GM19395 (cell line): Measurements from ENCODE around the gene MPPED2.

Experiments
- ATAC-seq: cut with Tn5 transposase; IDR thresholded peaks from one replicate; pipeline ENCODE4 v1.9.1; 2021; ENCODE audit warnings: mild to moderate bottlenecking, moderate library complexity; ENCODE audit not compliant: unreplicated experiment

Gene MPPED2

GRCh38 chr11:30535818-30536217 lies 50.3 kb downstream of the MPPED2 start:
- ATAC-seq, result no peak

- no peak for ATAC-seq
These were observed 52.7 kb downstream of the MPPED2 start for GRCh38 chr11:30533445-30533947.

- no peak for ATAC-seq
These were observed 58.6 kb downstream of the MPPED2 start for GRCh38 chr11:30527566-30527965.

- no peak for ATAC-seq
These were observed 59.6 kb downstream of the MPPED2 start for GRCh38 chr11:30526558-30526957.

GRCh38 chr11:30522536-30523243 lies 63.5 kb downstream of the MPPED2 start:
- ATAC-seq, result no peak

GRCh38 chr11:30521297-30522071 lies 64.7 kb downstream of the MPPED2 start:
- ATAC-seq, result no peak

GRCh38 chr11:30513087-30513486 lies 73.1 kb downstream of the MPPED2 start:
- ATAC-seq, result no peak

GRCh38 chr11:30511408-30511807 lies 74.7 kb downstream of the MPPED2 start:
- no peak for ATAC-seq

GRCh38 chr11:30510750-30511149 lies 75.4 kb downstream of the MPPED2 start:
- ATAC-seq, result peak; percentile 68

GRCh38 chr11:30509364-30509763 lies 76.8 kb downstream of the MPPED2 start:
- no peak for ATAC-seq

- no peak for ATAC-seq
These were observed 77.6 kb downstream of the MPPED2 start for GRCh38 chr11:30508594-30508993.

GRCh38 chr11:30505603-30506002 lies 80.5 kb downstream of the MPPED2 start:
- ATAC-seq, result no peak

GRCh38 chr11:30504468-30504867 lies 81.7 kb downstream of the MPPED2 start:
- ATAC-seq, result no peak

GRCh38 chr11:30503156-30503555 lies 83.0 kb downstream of the MPPED2 start:
- ATAC-seq, result no peak

- ATAC-seq, result no peak
These were observed 83.8 kb downstream of the MPPED2 start for GRCh38 chr11:30502305-30502704.

- no peak for ATAC-seq
These were observed 84.4 kb downstream of the MPPED2 start for GRCh38 chr11:30501744-30502143.

- ATAC-seq, result no peak
These were observed 86.2 kb downstream of the MPPED2 start for GRCh38 chr11:30499940-30500339.

- ATAC-seq, result no peak
These were observed 88.6 kb downstream of the MPPED2 start for GRCh38 chr11:30497600-30497999.

- ATAC-seq, result no peak
These were observed 89.2 kb downstream of the MPPED2 start for GRCh38 chr11:30496935-30497334.

GRCh38 chr11:30495437-30495836 lies 90.7 kb downstream of the MPPED2 start:
- ATAC-seq, result no peak

GRCh38 chr11:30489511-30489910 lies 96.6 kb downstream of the MPPED2 start:
- no peak for ATAC-seq

- ATAC-seq, result no peak
These were observed 97.1 kb downstream of the MPPED2 start for GRCh38 chr11:30489076-30489475.
